GDM1 (cell line): ENCODE measurements around the gene BFAR.
"Not testable (repeated sequence)": the region's sequence is repeated elsewhere in the genome, so short reads cannot be mapped to it uniquely, and the experiment has no call there.

Experiments used
- DNase-seq: peaks from one replicate; lab custom pipeline; 2025; lab: John Stamatoyannopoulos, UW

Gene BFAR

DNA sequence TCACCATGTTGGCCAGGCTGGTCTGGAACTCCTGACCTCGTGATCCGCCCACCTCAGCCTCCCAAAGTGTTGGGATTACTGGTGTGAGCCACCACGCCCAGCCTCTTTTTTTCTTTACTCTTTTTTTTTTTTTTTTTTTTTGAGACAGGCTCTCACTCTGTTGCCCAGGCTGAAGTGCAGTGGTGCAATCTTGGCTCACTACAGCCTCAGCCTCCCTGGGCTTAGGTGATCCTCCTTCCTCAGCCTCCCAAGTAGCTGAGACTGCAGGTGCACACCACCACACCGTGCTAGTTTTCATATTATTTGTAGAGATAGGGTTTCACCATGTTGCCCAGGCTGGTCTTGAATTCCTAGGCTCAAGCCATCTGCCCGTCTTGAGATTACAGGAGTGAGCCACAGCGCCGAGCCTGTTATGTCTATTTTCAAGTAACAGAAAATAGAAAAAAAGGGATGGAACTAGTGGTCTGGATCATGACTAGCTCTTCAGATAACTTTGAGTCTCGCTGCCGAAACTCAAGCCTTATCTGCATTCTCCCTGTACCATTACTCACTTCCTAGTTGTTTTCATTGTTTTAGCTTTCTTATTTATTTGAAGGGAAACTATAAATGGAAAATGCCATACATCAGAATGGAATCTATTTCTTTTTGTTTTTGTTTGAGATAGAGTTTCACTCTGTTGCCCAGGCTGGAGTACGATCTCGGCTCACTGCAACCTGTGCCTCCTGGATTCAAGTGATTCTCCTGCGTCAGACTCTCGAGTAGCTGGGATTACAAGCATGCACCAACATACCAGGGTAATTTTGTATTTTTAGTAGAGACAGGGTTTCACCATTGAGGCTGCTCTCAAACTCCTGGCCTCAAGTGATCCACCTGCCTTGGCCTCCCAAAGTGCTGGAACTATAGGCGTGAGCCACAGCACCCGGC is 53.4 kb downstream of the BFAR start:
- DNase-seq = not testable (repeated sequence)

DNA sequence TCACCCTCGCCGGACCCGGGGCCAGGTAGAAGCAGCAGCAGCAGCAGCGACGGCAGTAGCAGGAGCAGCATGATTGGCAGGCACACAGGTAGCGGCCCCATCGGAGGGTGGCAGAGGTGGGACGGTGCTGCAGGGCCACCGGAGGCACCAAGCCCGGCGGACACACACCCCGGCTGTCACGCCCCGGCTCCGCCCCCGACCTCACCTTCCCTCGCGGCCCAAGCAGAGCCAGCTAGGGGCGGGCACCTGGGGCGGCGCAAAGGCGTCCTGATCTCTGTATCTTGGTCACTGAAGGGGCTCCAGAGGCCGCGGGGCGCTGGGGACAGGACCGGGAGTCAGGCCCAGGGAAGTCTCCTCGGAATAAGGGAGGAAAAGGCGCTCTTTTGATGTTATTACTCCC is 61.4 kb downstream of the BFAR start, which contains the start of gene PLA2G10:
PLA2G10 (minus strand) TSS at position 180 of the 400 bp plus-strand sequence; CDS start at position 101, 79 bp downstream.
- DNase-seq = not testable (repeated sequence)

- DNase-seq = not testable (repeated sequence)
These were observed 69.1 kb downstream of the BFAR start for GRCh38 chr16:14701859-14702258.

DNA sequence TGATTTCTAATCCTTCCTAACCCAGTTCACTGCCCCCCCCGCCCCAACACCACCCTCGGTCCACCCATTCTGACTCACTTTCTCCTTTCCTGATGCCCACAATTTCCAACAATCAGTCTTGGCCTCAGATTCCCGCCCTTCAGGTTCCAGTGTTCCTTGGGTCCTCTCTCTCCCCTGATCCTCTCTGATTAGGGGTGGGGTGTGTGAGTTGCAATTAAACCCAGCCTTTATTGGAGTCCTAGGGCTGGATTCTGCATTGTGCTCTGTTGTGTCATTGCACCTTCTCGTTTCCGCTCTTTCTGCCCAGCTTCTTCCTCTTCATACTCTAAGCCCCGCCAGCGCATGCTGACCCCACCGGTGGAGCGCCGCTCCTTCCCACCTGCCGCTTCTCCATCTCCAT is 69.9 kb downstream of the BFAR start:
- DNase-seq = not testable (repeated sequence)

DNA sequence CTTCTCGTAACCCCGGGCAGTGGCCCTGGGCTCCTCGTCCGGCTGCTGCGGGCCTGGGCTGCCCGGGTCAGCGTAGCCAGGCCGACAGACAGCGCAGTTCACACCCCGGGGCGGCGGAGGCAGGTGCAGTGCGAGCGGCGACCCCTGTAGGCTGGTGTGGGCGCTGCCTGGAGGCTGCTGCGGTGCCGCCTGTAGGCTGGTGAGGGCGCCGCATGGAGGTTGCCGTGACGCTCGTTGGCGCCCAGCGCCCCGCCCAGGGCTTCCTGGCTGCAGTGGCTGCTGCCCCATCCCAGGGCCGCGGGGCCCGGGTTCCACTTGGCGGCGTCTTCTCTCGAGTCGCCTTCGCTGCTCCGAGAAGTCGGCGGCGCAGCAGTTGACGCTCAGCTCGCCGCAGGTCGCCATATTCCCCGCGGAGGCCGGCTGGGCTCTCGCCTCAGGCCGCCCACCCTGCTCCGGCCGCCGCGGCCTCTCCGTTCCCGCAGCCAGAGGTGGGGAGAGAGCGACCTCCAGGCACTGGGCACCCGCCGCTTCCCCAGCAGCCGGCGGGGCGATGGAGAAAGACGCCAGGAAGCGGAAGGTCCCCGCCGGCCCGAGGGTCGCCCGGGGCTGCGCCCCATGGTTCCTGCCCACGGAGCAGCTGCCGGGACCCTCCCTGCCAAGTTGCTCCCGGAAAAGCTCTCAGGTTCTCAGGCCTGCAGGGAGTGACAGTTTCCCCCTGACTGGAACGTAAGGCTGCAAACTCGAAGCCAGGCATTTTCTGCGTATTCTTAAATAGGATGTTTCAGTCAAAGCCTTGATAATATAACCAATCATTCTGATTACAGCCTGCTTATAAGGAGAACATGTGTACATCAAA is 70.6 kb downstream of the BFAR start, which contains the start of gene NPIPA3:
NPIPA3 (plus strand) TSS at position 256 of the 856 bp plus-strand sequence. CDS start 5,533 bp downstream, outside the sequence.
- DNase-seq = not testable (repeated sequence)
